Astrocyte of the cerebellum (primary cell): ENCODE data around the gene EDC4.
A peak's percentile ranks its signal among the peaks of the same experiment; 100 is the strongest.
"Not testable (repeated sequence)": the region's sequence is repeated elsewhere in the genome, so short reads cannot be mapped to it uniquely, and the experiment has no call there.

Experiments used
- DNase-seq: peaks from one replicate; pipeline ENCODE4 v3.0.0-alpha.2; 2011; ENCODE audit warnings: low read depth
- H3K4me3 ChIP-seq: 2 replicates; pipeline ENCODE4 v1.5.1; 2011; ENCODE audit warnings: mild to moderate bottlenecking, low read depth, low read length, moderate library complexity
- in situ Hi-C: cut with HindIII; loops from 2 replicates; pipeline ENCODE4 v1.10.0; 2017; ENCODE audit warnings: low sequenced_read_pairs
- TF ChIP-seq, protein P1 (sequence below): IDR thresholded peaks from 2 replicates; pipeline ENCODE4 v1.5.1; 2012; ENCODE audit warnings: low read length, low read depth, moderate library complexity, mild to moderate bottlenecking; ENCODE audit errors: missing control alignments

EDC4 gene

GRCh38 chr16:67834242-67834614 is 38.6 kb upstream of the EDC4 start:
- DNase-seq = no peak
- TF ChIP-seq, protein P1, sequence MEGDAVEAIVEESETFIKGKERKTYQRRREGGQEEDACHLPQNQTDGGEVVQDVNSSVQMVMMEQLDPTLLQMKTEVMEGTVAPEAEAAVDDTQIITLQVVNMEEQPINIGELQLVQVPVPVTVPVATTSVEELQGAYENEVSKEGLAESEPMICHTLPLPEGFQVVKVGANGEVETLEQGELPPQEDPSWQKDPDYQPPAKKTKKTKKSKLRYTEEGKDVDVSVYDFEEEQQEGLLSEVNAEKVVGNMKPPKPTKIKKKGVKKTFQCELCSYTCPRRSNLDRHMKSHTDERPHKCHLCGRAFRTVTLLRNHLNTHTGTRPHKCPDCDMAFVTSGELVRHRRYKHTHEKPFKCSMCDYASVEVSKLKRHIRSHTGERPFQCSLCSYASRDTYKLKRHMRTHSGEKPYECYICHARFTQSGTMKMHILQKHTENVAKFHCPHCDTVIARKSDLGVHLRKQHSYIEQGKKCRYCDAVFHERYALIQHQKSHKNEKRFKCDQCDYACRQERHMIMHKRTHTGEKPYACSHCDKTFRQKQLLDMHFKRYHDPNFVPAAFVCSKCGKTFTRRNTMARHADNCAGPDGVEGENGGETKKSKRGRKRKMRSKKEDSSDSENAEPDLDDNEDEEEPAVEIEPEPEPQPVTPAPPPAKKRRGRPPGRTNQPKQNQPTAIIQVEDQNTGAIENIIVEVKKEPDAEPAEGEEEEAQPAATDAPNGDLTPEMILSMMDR = no peak
- in situ Hi-C loops = no loop called here
- H3K4me3 ChIP-seq = peak overlapping the region; percentile 82

DNA sequence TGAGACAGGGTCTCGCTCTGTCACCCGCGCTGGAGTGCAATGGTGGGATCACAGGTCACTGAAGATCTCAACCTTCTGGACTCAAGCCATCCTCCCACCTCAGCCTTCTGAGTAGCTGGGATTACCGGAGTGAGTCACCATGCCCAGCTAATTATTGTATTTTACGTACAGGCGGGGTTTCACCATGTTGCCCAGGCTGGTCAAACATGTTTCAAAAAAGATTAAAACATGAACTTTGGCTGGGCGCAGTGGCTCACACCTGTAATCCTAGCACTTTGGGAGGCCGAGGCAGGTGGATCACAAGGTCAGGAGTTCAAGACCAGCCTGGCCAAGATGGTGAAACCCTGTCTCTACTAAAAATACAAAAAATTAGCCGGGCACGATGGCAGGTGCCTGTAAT is 35.7 kb upstream of the EDC4 start:
- H3K4me3 ChIP-seq, DNase-seq, in situ Hi-C loops: not testable (repeated sequence)

DNA sequence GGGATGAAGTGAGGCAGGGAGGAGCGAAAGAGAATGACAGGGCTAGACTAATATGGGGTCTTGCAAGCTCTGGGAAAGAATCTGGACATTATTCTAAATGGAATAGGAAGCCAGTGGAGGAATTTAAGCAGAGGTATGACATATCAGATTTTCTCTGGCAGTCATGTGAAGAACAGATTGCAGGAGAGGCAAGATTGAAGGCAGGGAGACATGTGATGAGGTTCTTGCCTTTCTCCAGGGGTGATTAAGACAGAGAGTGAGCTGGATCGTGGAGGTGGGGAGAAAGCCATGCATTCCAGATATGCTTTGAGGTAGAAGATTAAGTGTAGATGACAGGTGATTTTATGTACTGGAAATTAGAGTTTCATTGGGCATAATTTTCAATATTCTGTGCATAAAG is 35.0 kb upstream of the EDC4 start:
- in situ Hi-C loops = no loop called here
- DNase-seq = no peak
- H3K4me3 ChIP-seq = no peak overlapping the region
- TF ChIP-seq, protein P1 = no peak

DNA sequence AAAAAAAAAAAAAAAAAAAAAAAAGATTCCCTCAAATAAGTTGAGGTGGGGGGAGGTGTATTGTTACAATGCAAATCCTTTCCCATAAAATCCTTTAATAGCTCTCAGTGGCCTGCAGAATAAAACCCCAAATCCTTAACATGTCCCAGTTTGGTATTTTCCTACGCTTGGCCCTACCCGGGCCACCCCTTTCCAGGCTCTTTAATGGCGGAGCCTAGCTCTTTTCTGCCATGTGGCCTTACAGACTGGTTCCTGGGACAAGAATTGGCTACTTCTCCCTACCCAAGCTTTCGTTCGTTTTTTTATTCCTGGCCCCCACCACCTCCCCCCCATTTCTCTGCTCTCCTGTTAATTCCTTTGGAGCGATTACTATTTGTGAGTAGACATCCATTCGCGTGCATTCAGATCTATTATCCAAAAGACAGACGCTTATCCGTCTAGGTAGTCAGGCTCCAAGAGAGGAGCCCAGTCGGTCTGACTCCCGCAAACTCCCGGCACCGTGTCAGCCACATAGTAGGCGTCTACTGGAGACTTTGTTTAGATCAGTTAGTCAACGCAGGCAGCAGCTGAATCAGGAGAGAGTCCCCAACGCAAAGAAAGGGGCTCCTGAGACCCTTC is 31.5 kb upstream of the EDC4 start:
- in situ Hi-C loops = no loop called here

GRCh38 chr16:67841816-67842508 is 30.9 kb upstream of the EDC4 start, which contains the start of gene THAP11:
Gene THAP11, plus strand, starts transcription at chr16:67842320. Its CDS starts 235 bp downstream, at chr16:67842555.
- H3K4me3 ChIP-seq = peak within 1 kb of the TSS; percentile 85
- in situ Hi-C loops = no loop called here
- TF ChIP-seq, protein P1 = peak; percentile 84
- DNase-seq = peak; percentile 91

More for the DNA sequence above, 31.5 kb upstream of the EDC4 start:
- peak overlapping the region; percentile 85 for H3K4me3 ChIP-seq
- TF ChIP-seq, protein P1 = no peak
- no peak for DNase-seq

DNA sequence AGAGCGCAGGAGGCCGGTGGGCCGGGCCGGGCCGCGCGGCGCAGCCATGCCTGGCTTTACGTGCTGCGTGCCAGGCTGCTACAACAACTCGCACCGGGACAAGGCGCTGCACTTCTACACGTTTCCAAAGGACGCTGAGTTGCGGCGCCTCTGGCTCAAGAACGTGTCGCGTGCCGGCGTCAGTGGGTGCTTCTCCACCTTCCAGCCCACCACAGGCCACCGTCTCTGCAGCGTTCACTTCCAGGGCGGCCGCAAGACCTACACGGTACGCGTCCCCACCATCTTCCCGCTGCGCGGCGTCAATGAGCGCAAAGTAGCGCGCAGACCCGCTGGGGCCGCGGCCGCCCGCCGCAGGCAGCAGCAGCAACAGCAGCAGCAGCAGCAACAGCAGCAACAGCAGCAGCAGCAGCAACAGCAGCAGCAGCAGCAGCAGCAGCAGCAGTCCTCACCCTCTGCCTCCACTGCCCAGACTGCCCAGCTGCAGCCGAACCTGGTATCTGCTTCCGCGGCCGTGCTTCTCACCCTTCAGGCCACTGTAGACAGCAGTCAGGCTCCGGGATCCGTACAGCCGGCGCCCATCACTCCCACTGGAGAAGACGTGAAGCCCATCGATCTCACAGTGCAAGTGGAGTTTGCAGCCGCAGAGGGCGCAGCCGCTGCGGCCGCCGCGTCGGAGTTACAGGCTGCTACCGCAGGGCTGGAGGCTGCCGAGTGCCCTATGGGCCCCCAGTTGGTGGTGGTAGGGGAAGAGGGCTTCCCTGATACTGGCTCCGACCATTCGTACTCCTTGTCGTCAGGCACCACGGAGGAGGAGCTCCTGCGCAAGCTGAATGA is 30.1 kb upstream of the EDC4 start:
- TF ChIP-seq, protein P1 = peak; percentile 46
- in situ Hi-C loops = no loop called here
- peak overlapping the region; percentile 85 for H3K4me3 ChIP-seq
- no peak for DNase-seq
